Activated CD8-positive, alpha-beta memory T cell treated with anti-CD3 and anti-CD28 coated beads, Interleukin-2, amount 10 ng/mL, durations not matched to agents 7 days and 5 days (primary cell): ENCODE measurements around the gene PPP1R12B. TPM values are rescaled to one million over a fixed set of nuclear protein-coding genes. Genes with fewer than 3 reads are reported as not detected.

ENCODE experiments used
- ATAC-seq: fragments of 150-1000 bp; cut with Tn5 transposase; one replicate; pipeline ENCODE4 v1.10.0; 2021; ENCODE audit warnings: moderate library complexity
- CTCF ChIA-PET: fragments of 350-600 bp; sonication (Branson Sonifier 250); formaldehyde crosslinking; loops from one replicate; lab custom pipeline; 2021; ENCODE audit warnings: antibody characterized with exemption; lab: Charles Lee
- DNase-seq: peaks from one replicate; pipeline ENCODE4 v3.0.0-alpha.2; 2020
- H3K27ac Mint-ChIP-seq: one replicate; pipeline ENCODE4 v1.8.0; 2021; ENCODE audit warnings: mild to moderate bottlenecking, mixed read lengths
- H3K27me3 Mint-ChIP-seq: one replicate; pipeline ENCODE4 v1.8.0; 2021; ENCODE audit warnings: mixed read lengths
- H3K36me3 Mint-ChIP-seq: one replicate; pipeline ENCODE4 v1.8.0; 2021; ENCODE audit warnings: mild to moderate bottlenecking, mixed read lengths
- H3K4me1 Mint-ChIP-seq: one replicate; pipeline ENCODE4 v1.8.0; 2021; ENCODE audit warnings: mixed read lengths
- H3K4me3 Mint-ChIP-seq: one replicate; pipeline ENCODE4 v1.8.0; 2021; ENCODE audit warnings: mild to moderate bottlenecking, moderate library complexity, mixed read lengths
- H3K9me3 Mint-ChIP-seq: one replicate; pipeline ENCODE4 v1.8.0; 2022; ENCODE audit warnings: low read depth, mixed read lengths
- total RNA-seq, 2 experiments: library from RNA; stranded (reverse); gene quantifications; one replicate each; pipeline ENCODE4 v1.2.3, GENCODE V29; 2021

PPP1R12B gene
- total RNA-seq, 2 experiments from 2014 or later = 20.3 to 34.2 TPM

DNA sequence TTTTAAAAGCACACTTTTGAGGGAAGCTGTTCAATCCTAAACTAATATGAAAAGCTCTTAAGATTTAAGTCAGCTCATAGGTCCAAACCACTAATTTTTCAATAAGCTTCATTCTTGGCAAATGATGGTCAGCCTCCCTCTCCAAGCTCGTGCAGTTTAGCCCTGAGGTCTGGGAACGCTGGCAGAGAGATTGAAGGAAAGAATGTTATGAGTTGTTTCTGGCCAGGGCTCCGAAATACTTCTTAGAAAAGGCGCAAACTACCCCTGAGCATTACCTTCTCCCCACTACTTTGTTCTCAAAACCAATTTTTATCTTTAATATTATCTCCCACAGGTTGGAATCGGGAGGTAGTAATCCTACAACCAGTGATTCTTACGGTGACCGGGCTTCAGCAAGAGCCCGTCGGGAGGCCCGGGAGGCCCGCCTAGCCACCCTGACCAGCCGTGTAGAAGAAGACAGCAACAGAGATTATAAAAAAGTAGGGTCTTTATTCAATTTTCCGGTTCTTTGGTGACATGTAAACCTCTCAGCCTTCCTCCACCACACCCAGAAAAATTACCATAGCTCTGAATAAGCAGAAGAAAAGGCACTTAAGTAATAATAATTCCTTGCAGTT, 214.1 kb downstream of the PPP1R12B start:
- H3K36me3 Mint-ChIP-seq = no peaks in the 10 kb centered on the region
- H3K9me3 Mint-ChIP-seq = no peaks in the 10 kb centered on the region
- H3K27ac Mint-ChIP-seq = no peak overlapping the region
- H3K4me3 Mint-ChIP-seq = no peak overlapping the region
- ATAC-seq = no peak
- H3K4me1 Mint-ChIP-seq = peaks cover 30% of the 10 kb centered on the region
- no peaks in the 10 kb centered on the region for H3K27me3 Mint-ChIP-seq
- no peak for DNase-seq
- CTCF ChIA-PET = interaction anchor here (0.8 to 1.6 kb wide), 3 partner anchors 8 to 14 kb away, joined by 3 to 5 read pairs (median 4); no protein-coding TSS in a partner anchor

DNA sequence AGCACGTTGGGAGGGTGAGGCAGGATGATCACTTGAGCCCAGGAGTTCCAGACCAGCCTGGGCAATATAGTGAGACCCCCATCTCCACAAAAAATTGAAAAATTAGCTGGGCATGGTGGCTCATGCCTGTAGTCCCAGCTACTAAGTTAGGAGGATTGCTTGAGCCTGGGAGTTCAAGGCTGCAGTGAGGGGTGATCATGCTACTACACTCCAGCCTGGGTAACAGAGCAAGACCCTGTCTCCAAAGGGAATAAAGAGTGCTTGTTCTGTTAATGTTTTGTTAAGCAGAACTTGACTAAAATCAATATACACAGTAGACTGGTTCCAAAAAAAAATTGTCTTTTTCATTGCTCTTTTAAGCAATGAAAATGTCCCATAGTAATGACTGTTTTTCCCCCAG, 215.3 kb downstream of the PPP1R12B start:
- Mint-ChIP-seq H3K4me3 (no peak overlapping the region), H3K36me3 (no peaks in the 10 kb centered on the region), H3K9me3 (no peaks in the 10 kb centered on the region), H3K27ac (no peak overlapping the region), H3K4me1 (peaks cover 32% of the 10 kb centered on the region), H3K27me3 (no peaks in the 10 kb centered on the region)
- no peak for ATAC-seq
- CTCF ChIA-PET = interaction anchor here (0.6 kb wide), 1 partner anchor 1500 kb away, joined by 3 read pairs; no protein-coding TSS in a partner anchor
- no peak for DNase-seq

DNA sequence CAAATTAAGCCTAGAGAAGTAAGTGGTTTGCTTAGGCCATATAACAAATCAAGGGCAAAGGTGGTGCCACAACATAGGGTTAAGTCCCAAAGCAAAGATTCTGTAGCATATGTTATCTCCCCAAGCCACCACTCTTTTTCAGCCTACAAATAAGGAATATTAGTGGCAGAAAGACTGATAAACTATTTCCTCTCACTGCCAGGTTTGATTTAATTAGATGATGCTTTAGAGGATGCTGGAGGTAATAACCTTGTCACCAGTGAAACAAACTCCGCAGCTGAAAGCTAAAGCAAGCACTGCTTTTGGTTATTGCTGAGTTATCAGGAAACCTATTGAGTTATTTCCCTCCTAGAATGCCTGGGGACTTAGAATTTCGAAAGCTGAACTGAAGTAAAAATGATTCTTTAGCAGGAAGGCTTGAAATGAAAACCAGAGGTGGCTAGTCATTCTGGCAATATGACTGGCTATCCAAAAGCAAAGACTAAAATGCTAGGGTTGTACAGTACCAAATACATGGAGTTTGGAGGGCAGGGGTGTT, 216.5 kb downstream of the PPP1R12B start:
- peaks cover 32% of the 10 kb centered on the region for H3K4me1 Mint-ChIP-seq
- H3K36me3 Mint-ChIP-seq = peaks cover 2% of the 10 kb centered on the region
- no peak for DNase-seq
- CTCF ChIA-PET = interaction anchor here (2.0 kb wide), 1 partner anchor 9 kb away, joined by 7 read pairs; no protein-coding TSS in a partner anchor
- H3K27me3 Mint-ChIP-seq = no peaks in the 10 kb centered on the region
- H3K27ac Mint-ChIP-seq = no peak overlapping the region
- H3K4me3 Mint-ChIP-seq = no peak overlapping the region
- H3K9me3 Mint-ChIP-seq = no peaks in the 10 kb centered on the region
- no peak for ATAC-seq

DNA sequence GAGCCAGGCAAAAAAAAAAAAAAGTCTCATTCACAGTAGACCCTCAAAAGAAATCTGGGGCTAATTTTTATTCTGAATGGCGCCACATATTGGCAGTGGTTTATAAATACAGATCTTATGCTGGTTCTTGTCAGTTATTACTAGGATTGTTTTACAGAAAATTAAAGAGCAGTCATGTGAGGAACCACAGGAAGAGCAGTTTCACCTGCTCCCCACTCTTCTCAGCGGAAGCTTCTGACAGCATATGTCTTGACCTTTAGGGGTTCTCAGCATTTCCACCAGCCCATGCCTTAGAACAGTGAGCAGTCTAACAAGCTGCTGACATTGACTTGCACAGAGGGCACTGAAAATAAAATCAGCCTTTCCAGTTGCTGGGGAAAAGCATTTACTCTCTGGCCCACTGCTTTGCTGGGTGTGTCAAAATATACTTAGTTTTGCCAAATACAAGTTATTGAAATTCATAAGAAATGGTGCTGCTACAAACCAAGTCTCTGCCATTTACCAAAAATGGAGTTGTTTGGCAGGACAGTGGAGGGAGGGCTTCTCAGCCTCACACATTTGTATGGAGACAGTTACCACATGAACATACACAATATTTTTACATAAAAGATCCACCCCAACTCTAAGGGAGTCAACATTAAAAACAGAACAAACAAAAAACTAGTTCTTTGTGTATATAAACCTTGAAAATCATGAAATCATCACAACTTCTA, 217.5 kb downstream of the PPP1R12B start:
- ATAC-seq (peak; percentile 82), DNase-seq (peak; percentile 46)
- Mint-ChIP-seq H3K27ac (no peak overlapping the region), H3K4me1 (peaks cover 32% of the 10 kb centered on the region), H3K36me3 (peaks cover 2% of the 10 kb centered on the region), H3K4me3 (no peak overlapping the region), H3K9me3 (no peaks in the 10 kb centered on the region), H3K27me3 (no peaks in the 10 kb centered on the region)
- CTCF ChIA-PET = interaction anchor here (0.7 to 2.0 kb wide), 2 partner anchors 8 to 64 kb away, joined by 3 to 7 read pairs; no protein-coding TSS in a partner anchor

DNA sequence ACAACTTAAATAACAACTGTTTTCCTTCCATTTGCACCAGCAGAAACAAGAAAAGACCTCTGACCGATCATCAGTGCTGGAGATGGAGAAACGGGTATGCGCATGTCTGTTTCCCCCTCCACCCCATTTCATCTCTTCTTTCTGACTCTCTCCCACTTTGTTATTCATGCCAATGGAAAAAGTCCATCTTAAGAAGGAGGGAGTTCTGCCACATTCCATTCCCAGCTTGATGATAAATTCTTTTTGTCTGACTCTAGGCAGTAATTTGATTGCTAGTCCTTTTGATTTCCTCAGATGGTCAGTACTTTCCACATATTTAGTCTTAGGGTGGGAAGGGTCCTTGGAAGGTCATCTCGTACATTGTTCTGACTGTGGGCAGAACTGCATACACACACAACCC, 219.2 kb downstream of the PPP1R12B start:
- H3K4me3 Mint-ChIP-seq = no peak overlapping the region
- no peaks in the 10 kb centered on the region for H3K9me3 Mint-ChIP-seq
- no peak for ATAC-seq
- CTCF ChIA-PET = interaction anchor here (0.6 kb wide), 1 partner anchor 152 kb away, joined by 3 read pairs; no protein-coding TSS in a partner anchor
- no peak for DNase-seq
- H3K27me3 Mint-ChIP-seq = no peaks in the 10 kb centered on the region
- H3K4me1 Mint-ChIP-seq = peaks cover 23% of the 10 kb centered on the region
- peaks cover 2% of the 10 kb centered on the region for H3K36me3 Mint-ChIP-seq
- H3K27ac Mint-ChIP-seq = no peak overlapping the region

DNA sequence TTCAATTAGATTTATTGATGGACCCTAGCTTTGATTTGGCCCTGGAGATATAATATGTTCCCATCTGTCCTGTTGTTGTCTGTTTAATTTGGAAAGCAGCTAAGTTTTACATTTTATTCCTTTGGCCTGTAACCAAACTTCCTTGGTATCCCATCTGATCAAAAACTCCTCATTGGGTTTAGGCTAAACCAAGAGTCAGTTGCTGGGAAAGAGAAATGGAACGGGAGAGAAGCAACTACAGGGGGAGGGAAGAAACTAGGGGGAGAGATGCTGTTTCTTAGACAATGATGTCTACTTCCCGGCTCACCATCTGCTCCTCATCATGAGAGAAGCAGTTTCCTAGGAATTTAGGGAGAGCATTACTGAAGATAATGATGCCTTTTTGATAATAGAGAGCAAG, 219.9 kb downstream of the PPP1R12B start:
- peaks cover 23% of the 10 kb centered on the region for H3K4me1 Mint-ChIP-seq
- no peaks in the 10 kb centered on the region for H3K27me3 Mint-ChIP-seq
- ATAC-seq (no peak), DNase-seq (no peak)
- H3K27ac Mint-ChIP-seq = no peak overlapping the region
- no peak overlapping the region for H3K4me3 Mint-ChIP-seq
- H3K9me3 Mint-ChIP-seq = no peaks in the 10 kb centered on the region
- CTCF ChIA-PET = no interaction called here
- peaks cover 2% of the 10 kb centered on the region for H3K36me3 Mint-ChIP-seq

DNA sequence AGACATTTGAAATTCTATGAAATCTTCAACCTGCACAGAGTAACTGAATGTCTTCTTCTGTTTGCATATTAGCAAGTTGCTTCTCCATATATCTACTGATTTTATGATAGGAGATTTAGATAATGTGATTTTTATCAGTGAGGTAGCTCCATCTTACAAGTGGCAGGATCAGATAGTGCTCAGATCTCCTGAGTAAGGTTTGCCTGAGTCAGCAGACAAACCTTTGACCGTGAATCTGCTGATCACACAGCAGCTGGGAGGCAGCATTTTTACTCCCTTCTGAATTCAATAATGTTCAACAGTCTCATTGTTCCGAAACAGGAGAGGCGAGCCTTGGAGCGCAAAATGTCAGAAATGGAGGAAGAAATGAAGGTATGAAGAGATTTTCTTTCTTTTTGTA, 220.3 kb downstream of the PPP1R12B start:
- Mint-ChIP-seq H3K4me1 (peaks cover 23% of the 10 kb centered on the region), H3K27ac (no peak overlapping the region), H3K9me3 (no peaks in the 10 kb centered on the region), H3K4me3 (no peak overlapping the region), H3K36me3 (peaks cover 2% of the 10 kb centered on the region), H3K27me3 (no peaks in the 10 kb centered on the region)
- CTCF ChIA-PET = interaction anchor here (1.6 kb wide), 1 partner anchor 62 kb away, joined by 3 read pairs; no protein-coding TSS in a partner anchor
- DNase-seq (no peak), ATAC-seq (no peak)

DNA sequence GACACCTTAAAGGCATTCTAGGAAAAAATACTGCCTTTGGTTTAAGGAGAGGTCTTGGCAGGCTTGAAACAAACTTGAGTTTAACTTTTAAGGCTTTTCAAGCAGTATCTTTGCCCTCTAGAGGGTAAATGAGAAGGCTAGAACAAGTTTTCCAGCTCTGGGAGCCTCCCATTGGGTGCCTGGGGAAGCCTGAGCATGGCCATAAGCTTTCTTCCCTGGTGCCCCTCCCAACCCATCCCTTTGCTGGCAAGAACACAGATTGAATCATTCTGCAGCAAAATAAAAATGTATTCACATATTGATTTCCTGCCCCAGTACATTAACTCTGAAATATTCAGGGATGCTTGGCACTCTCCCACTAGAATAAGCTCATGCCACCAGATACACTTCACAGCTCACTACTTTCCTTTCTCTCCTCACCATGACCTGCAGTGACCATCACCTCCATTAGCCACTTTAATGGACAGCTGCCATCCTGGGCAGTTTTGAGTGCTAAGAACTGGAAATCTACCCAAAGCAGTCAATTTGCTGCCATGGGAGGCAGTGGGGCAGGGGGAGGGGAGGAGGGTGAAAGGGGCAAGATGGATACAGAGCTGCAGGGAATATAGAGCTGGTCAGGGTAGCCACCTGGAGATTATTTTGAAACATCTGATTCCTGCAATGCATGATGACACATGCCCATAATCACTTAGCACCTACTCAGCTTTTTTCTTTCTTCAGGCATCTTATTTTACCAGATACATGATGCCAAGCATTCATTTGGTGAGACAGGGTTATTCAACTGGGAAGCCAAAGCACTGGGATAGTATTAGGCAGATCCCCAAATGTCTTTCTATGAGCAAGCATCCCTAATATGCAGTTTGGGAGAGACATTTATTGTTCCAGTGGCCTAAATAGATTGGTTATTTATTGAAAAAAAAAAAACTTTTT, 221.2 kb downstream of the PPP1R12B start:
- H3K27me3 Mint-ChIP-seq = no peaks in the 10 kb centered on the region
- H3K27ac Mint-ChIP-seq = no peak overlapping the region
- H3K9me3 Mint-ChIP-seq = no peaks in the 10 kb centered on the region
- ATAC-seq (no peak), DNase-seq (no peak)
- no peak overlapping the region for H3K4me3 Mint-ChIP-seq
- H3K36me3 Mint-ChIP-seq = peaks cover 2% of the 10 kb centered on the region
- CTCF ChIA-PET = interaction anchor here (0.8 to 1.6 kb wide), 2 partner anchors 63 to 149 kb away, joined by 3 read pairs; no protein-coding TSS in a partner anchor
- H3K4me1 Mint-ChIP-seq = peaks cover 23% of the 10 kb centered on the region

DNA sequence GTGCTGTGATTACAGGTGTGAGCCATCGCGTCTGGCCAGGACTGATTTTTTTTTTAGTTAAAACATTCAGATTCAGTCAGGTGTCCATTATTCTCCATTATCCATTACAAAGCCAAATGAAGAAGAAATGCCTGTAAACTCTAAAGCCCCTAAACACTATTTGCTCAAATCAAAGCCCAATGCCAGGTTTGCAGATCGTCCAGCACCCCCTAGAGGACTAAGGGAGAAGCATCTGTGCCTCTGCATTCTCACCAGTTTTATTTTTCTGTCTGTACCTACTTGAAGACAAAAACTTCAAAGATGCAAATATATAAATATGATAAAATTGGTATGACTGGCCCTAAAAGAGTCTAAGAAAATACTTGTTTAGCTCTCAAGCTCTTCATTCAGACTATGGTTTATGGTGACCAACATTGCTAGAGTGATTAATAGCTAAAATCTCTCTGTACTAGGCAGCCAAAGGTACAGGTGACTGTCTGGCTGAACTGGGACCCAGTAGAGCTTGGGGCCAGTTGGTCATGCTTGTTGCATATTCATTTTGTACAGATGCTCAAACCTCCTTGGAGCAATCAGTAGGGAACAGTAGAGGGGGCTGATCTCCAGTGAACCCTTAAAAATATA, 223.3 kb downstream of the PPP1R12B start:
- ATAC-seq (no peak), DNase-seq (peak; percentile 49)
- Mint-ChIP-seq H3K9me3 (no peaks in the 10 kb centered on the region), H3K27ac (no peak overlapping the region), H3K27me3 (no peaks in the 10 kb centered on the region), H3K36me3 (peaks cover 2% of the 10 kb centered on the region), H3K4me1 (peaks cover 8% of the 10 kb centered on the region), H3K4me3 (no peak overlapping the region)
- CTCF ChIA-PET = interaction anchor here (0.7 to 2.4 kb wide), 13 partner anchors 10 to 228 kb away, joined by 3 to 7 read pairs (median 3); partner anchors contain the start of gene SYT2

DNA sequence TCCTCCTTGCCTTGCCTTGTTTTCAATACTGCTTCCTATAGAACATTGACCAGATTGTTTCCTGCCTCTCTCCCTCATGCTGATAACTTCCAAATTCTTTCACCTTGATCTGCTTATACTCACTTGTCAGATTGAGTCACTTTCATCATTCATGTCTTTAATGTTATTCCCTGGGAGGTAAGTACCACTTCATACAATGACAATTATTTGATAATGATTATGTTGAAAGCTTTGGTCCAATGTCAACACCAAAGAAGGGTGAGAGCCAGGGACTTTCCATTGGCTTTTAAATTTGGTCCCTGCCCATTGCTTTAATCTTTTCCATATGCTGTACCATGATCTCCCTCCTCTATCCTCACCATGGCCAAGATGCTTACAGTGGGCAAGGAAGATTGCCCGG, 224.4 kb downstream of the PPP1R12B start:
- Mint-ChIP-seq H3K4me1 (no peaks in the 10 kb centered on the region), H3K4me3 (no peak overlapping the region), H3K27me3 (no peaks in the 10 kb centered on the region), H3K27ac (no peak overlapping the region), H3K9me3 (no peaks in the 10 kb centered on the region), H3K36me3 (peaks cover 2% of the 10 kb centered on the region)
- no peak for DNase-seq
- CTCF ChIA-PET = interaction anchor here (1.7 kb wide), 1 partner anchor 229 kb away, joined by 6 read pairs; no protein-coding TSS in a partner anchor
- no peak for ATAC-seq

DNA sequence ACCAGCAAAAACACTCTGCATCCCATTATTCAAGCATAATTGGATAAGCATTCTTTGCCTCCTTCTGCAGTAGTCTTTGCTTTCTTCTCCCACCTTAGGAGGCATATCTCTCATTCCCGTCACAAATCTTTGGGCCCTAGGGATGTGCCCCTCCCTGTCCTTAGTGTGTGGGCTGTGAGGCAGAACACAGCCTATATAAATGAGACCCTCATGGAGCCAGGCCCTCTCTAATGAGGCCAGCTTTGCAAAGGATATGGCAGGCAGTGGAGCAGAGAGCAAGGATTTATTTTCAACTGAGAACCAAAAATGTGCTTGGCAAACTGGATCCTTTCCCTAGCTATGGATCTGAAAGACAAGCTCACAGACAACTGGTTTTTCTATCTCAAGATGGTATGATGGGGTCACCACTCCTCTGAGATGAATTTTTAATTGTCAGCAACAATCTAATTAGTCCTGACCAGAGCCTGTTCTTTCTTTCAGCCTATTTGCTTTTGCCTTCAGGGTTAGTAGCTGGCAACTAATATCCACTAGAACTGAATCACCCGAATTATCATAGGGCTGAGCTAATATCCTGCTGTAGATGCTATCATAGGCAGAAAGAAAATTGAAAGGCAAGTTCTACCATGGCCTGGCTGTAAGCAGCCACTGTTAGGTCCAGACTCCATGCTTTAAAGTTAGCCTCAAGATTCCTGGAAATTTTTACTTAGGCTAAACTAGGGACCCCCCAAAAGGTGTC, 227.6 kb downstream of the PPP1R12B start:
- Mint-ChIP-seq H3K27me3 (no peaks in the 10 kb centered on the region), H3K9me3 (no peaks in the 10 kb centered on the region), H3K36me3 (no peaks in the 10 kb centered on the region), H3K4me3 (no peak overlapping the region), H3K27ac (no peak overlapping the region), H3K4me1 (no peaks in the 10 kb centered on the region)
- ATAC-seq (no peak), DNase-seq (no peak)
- CTCF ChIA-PET = interaction anchor here (0.6 to 3.2 kb wide), 4 partner anchors 9 to 144 kb away, joined by 3 to 13 read pairs (median 4); no protein-coding TSS in a partner anchor

DNA sequence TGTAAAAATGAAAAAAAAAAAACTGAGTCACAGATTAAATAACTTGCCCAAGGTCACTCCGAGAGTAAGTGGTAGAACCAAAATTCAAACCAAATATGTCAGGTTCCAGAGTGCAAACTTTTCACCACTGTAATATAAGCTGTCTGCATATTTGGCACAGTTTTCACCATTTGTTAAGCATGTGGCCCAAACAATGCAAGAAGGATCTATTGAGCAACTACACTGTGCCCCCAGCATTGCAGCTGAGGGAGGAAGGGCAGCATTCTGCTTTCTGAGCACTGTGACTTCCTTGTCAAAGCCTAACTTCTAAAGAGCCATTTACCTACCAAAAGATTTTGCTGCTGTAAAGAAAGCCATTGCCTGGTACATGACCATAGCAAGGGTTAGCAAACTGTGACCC, 228.3 kb downstream of the PPP1R12B start:
- Mint-ChIP-seq H3K9me3 (no peaks in the 10 kb centered on the region), H3K4me3 (no peak overlapping the region), H3K27ac (no peak overlapping the region), H3K27me3 (no peaks in the 10 kb centered on the region), H3K36me3 (no peaks in the 10 kb centered on the region), H3K4me1 (no peaks in the 10 kb centered on the region)
- CTCF ChIA-PET = no interaction called here
- no peak for ATAC-seq
- DNase-seq = no peak
